Hematopoietic multipotent progenitor cell treated with erythropoietin and hydrocortisone succinate and interleukin-3 and kit ligand, for 15 days (in vitro differentiated cells): ENCODE data around the gene SPNS2.

Experiments
- DNase-seq: peaks from one replicate; pipeline ENCODE4 v3.0.0-alpha.2; 2015; ENCODE audit warnings: low spot score

SPNS2 gene

GRCh38 chr17:4520060-4520893 lies 21.6 kb downstream of the SPNS2 start:
- no peak for DNase-seq

GRCh38 chr17:4520894-4521600 lies 22.4 kb downstream of the SPNS2 start:
- DNase-seq, result no peak

GRCh38 chr17:4522661-4523060 lies 24.0 kb downstream of the SPNS2 start:
- no peak for DNase-seq

GRCh38 chr17:4523946-4524345 lies 25.3 kb downstream of the SPNS2 start:
- no peak for DNase-seq

- no peak for DNase-seq
Observed at GRCh38 chr17:4525691-4526397, 27.2 kb downstream of the SPNS2 start.

GRCh38 chr17:4527134-4527533 lies 28.5 kb downstream of the SPNS2 start:
- no peak for DNase-seq

- DNase-seq, result no peak
Observed at GRCh38 chr17:4527566-4528125, 29.0 kb downstream of the SPNS2 start.

- no peak for DNase-seq
Observed at GRCh38 chr17:4529533-4530152, 31.0 kb downstream of the SPNS2 start.

GRCh38 chr17:4530799-4531730 lies 32.4 kb downstream of the SPNS2 start:
- DNase-seq, result no peak

GRCh38 chr17:4531988-4532736 lies 33.5 kb downstream of the SPNS2 start:
- no peak for DNase-seq

- no peak for DNase-seq
Observed at GRCh38 chr17:4532860-4533522, 34.3 kb downstream of the SPNS2 start.

- no peak for DNase-seq
Observed at GRCh38 chr17:4533523-4534504, 35.1 kb downstream of the SPNS2 start.

- DNase-seq, result no peak
Observed at GRCh38 chr17:4534515-4534914, 35.8 kb downstream of the SPNS2 start.

GRCh38 chr17:4534928-4535666 lies 36.4 kb downstream of the SPNS2 start:
- DNase-seq, result no peak

GRCh38 chr17:4535667-4536258 lies 37.1 kb downstream of the SPNS2 start:
- DNase-seq, result no peak

- no peak for DNase-seq
Observed at GRCh38 chr17:4536259-4536741, 37.6 kb downstream of the SPNS2 start.
